Astrocyte of the cerebellum (primary cell): Measurements from ENCODE around the gene VAV1.
"Not testable (repeated sequence)": the region's sequence is repeated elsewhere in the genome, so short reads cannot be mapped to it uniquely, and the experiment has no call there.

ENCODE experiments used
- DNase-seq: peaks from one replicate; pipeline ENCODE4 v3.0.0-alpha.2; 2011; ENCODE audit warnings: low read depth
- H3K4me3 ChIP-seq: 2 replicates; pipeline ENCODE4 v1.5.1; 2011; ENCODE audit warnings: mild to moderate bottlenecking, low read depth, low read length, moderate library complexity
- CTCF ChIP-seq: IDR thresholded peaks from 2 replicates; pipeline ENCODE4 v1.5.1; 2012; ENCODE audit warnings: low read length, low read depth, moderate library complexity, mild to moderate bottlenecking; ENCODE audit errors: missing control alignments
- in situ Hi-C: cut with HindIII; loops from 2 replicates; pipeline ENCODE4 v1.10.0; 2017; ENCODE audit warnings: low sequenced_read_pairs

Gene VAV1

GRCh38 chr19:6825076-6825774 is 52.7 kb downstream of the VAV1 start:
- no peak overlapping the region for H3K4me3 ChIP-seq
- in situ Hi-C loops = no loop called here
- no peak for TF ChIP-seq CTCF
- no peak for DNase-seq

GRCh38 chr19:6826281-6826920 is 53.9 kb downstream of the VAV1 start:
- no peak for TF ChIP-seq CTCF
- in situ Hi-C loops = no loop called here
- no peak overlapping the region for H3K4me3 ChIP-seq
- no peak for DNase-seq

- TF ChIP-seq CTCF = no peak
- in situ Hi-C loops = no loop called here
- DNase-seq = no peak
- H3K4me3 ChIP-seq = no peak overlapping the region
Measured at GRCh38 chr19:6828306-6828697, 55.8 kb downstream of the VAV1 start.

- in situ Hi-C loops = no loop called here
Measured at GRCh38 chr19:6828698-6829633, 56.5 kb downstream of the VAV1 start.

GRCh38 chr19:6829829-6830228 is 57.3 kb downstream of the VAV1 start:
- DNase-seq, in situ Hi-C loops, H3K4me3 ChIP-seq: not testable (repeated sequence)

More at GRCh38 chr19:6828698-6829633, 56.5 kb downstream of the VAV1 start:
- H3K4me3 ChIP-seq = no peak overlapping the region
- no peak for TF ChIP-seq CTCF
- DNase-seq = no peak

- in situ Hi-C loops, H3K4me3 ChIP-seq, DNase-seq: not testable (repeated sequence)
Measured at GRCh38 chr19:6831084-6831483, 58.6 kb downstream of the VAV1 start.

- no peak for TF ChIP-seq CTCF
- no peak for DNase-seq
- no peak overlapping the region for H3K4me3 ChIP-seq
- in situ Hi-C loops = no loop called here
Measured at GRCh38 chr19:6832412-6832811, 59.9 kb downstream of the VAV1 start.
